ENCODE measurements around the gene ADORA2A.

DNA sequence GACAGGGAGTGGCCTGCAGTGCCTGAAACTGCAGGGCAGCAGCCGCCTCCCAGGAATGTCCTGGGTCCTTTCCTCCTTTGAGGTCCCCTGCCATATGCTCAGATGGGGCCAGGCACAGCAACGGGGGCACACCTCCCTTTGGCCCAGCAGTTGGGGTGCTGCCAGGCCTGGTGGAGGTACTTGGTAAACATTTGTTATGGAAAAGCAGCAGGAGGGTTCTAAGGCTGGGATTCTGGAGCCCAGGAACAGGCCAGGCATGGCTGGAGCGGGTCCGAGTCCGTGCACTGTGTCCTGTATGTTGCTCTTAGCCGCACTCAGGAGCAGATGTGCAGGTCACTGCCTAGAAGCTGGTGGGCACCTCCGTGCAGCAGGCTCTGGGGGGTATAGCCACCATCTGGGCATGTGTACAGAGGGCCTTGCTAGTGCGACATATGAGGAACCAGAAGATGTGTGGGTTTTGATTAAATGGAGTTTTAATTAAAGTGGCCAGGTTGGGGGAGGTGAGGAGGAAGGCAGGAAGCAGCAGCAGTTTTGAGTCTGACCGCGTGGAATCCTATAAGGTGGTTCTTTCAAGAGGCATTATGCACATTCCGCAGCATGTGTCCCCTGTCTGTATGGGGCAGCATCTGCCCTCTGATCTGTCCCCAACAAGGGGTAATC is 1.5 kb downstream of the ADORA2A start:
- TF ChIP-seq POLR2A (IDR thresholded peaks at IDR 0.05): no peak
- TF ChIP-seq CTCF (IDR thresholded peaks at IDR 0.05): no peak
- TF ChIP-seq POLR2AphosphoS5 (IDR thresholded peaks at IDR 0.05): no peak

Measured in stomach (tissue), 4 donors.